ENCODE data around the gene ITGB1. TPM values are rescaled to one million over a fixed set of nuclear protein-coding genes. Genes with fewer than 3 reads are reported as not detected.

Gene ITGB1
- total RNA-seq (100 to 1,000 TPM; 503 to 713 (median 595) TPM), polyA plus RNA-seq (100 to 1,000 TPM; 169 to 828 TPM)
- long read RNA-seq, donor 1, transcript ITGB1-201 (16 exons, 3,640 nt): major isoform, 105 of 338 reads
- long read RNA-seq, donor 1, partial matches to known transcripts: 106 of 338 reads
- long read RNA-seq, donor 1, other reads (novel, unspliced or antisense): 122 of 338 reads
- long read RNA-seq, donor 2, transcript ITGB1-201 (16 exons, 3,640 nt): major isoform, 134 of 413 reads
- long read RNA-seq, donor 2, partial matches to known transcripts: 230 of 413 reads
- long read RNA-seq, donor 2, other reads (novel, unspliced or antisense): 42 of 413 reads
- long read RNA-seq, donor 3, transcript ITGB1-201 (16 exons, 3,640 nt): major isoform, 189 of 714 reads
- long read RNA-seq, donor 3, partial matches to known transcripts: 206 of 714 reads
- long read RNA-seq, donor 3, other reads (novel, unspliced or antisense): 312 of 714 reads

- H3K27ac ChIP-seq: peak within 1 kb of the TSS; percentile 93 to 100 (median 99)
- H3K4me3 ChIP-seq: peak within 1 kb of the TSS; percentile 70 to 99 (median 88)
- intact Hi-C loops (cut with DNase I): loop anchor here in 5 of 10 donors (1.0 to 5.0 kb wide), 7 partner anchors 20 to 49 kb away; no protein-coding TSS in a partner anchor
- peaks cover 0 to 83% (median 70%) of the 10 kb centered on the region in 9 donors for H3K4me1 ChIP-seq
- no peak for TF ChIP-seq CTCF (IDR thresholded peaks at IDR 0.05)
- no peaks in the 10 kb centered on the region for H3K9me3 ChIP-seq
- H3K27me3 ChIP-seq: no peaks in the 10 kb centered on the region
- ATAC-seq: peak; percentile 95 to 98 (median 96)
- 0 to 1% methylated on average over 81 to 94 of the region's 94 CpGs for WGBS, 2 donors
- no peaks in the 10 kb centered on the region for H3K36me3 ChIP-seq
- peak; percentile 97 to 98 for DNase-seq
These were observed at the start of gene ITGB1 for GRCh38 chr10:32958085-32959005. TSS of gene ITGB1 (minus strand) at chr10:32958230. CDS start at chr10:32935558, 22,672 bp downstream.

- Histone ChIP-seq H3K27ac (peak overlapping the region in 8 of 10 donors; percentile 59 to 91 (median 86)), H3K27me3 (no peaks in the 10 kb centered on the region), H3K4me1 (peaks cover 4 to 54% (median 21%) of the 10 kb centered on the region in 9 donors), H3K36me3 (no peaks in the 10 kb centered on the region), H3K9me3 (no peaks in the 10 kb centered on the region), H3K4me3 (peak overlapping the region in 3 of 10 donors; percentile 57 to 67 (median 66))
- WGBS, 2 donors: 69 to 72% methylated on average over 11 of the region's 11 CpGs
- no peak for TF ChIP-seq CTCF (IDR thresholded peaks at IDR 0.05)
- ATAC-seq (peak in 1 of 8 donors; percentile 45), DNase-seq (no peak)
- intact Hi-C loops (cut with DNase I): loop anchor here in 7 of 10 donors (2.0 to 10.0 kb wide), 5 partner anchors 48 to 112 kb away; partner anchors contain the start of gene ITGB1 (in 3 of the 7)
These were observed 48.4 kb upstream of the ITGB1 start for GRCh38 chr10:33006342-33006887.

- no peaks in the 10 kb centered on the region for H3K27me3 ChIP-seq
- peak; percentile 92 to 99 (median 96) for ATAC-seq
- intact Hi-C loops (cut with DNase I): loop anchor here in 7 of 10 donors (2.0 to 10.0 kb wide), 5 partner anchors 47 to 111 kb away; partner anchors contain the start of gene ITGB1 (in 4 of the 7)
- DNase-seq: peak; percentile 65 to 80
- H3K9me3 ChIP-seq: no peaks in the 10 kb centered on the region
- WGBS, 2 donors: 4 to 8% methylated on average over 34 of the region's 34 CpGs
- peak overlapping the region; percentile 39 to 87 (median 60) for H3K4me3 ChIP-seq
- peak overlapping the region; percentile 59 to 91 (median 86) for H3K27ac ChIP-seq
- H3K4me1 ChIP-seq: peaks cover 4 to 52% (median 21%) of the 10 kb centered on the region in 9 donors
- H3K36me3 ChIP-seq: no peaks in the 10 kb centered on the region
- TF ChIP-seq CTCF (IDR thresholded peaks at IDR 0.05): no peak
These were observed 47.6 kb upstream of the ITGB1 start for GRCh38 chr10:33005322-33006301.
